BLaER1 (cell line): ENCODE measurements around the gene IQGAP1.
A peak's percentile ranks its signal among the peaks of the same experiment; 100 is the strongest.
"Not testable (repeated sequence)": the region's sequence is repeated elsewhere in the genome, so short reads cannot be mapped to it uniquely, and the experiment has no call there.

Source experiments
- H3K27ac ChIP-seq: shearing (Covaris generic); formaldehyde crosslinking; 2 replicates; pipeline ENCODE4 v1.8.1; 2022
- H3K27me3 ChIP-seq: shearing (Covaris generic); formaldehyde crosslinking; 2 replicates; pipeline ENCODE4 v1.8.1; 2022
- H3K36me3 ChIP-seq: shearing (Covaris generic); formaldehyde crosslinking; 2 replicates; pipeline ENCODE4 v1.8.1; 2022
- H3K4me1 ChIP-seq: shearing (Covaris generic); formaldehyde crosslinking; 2 replicates; pipeline ENCODE4 v1.8.1; 2022
- H3K4me2 ChIP-seq: shearing (Covaris generic); formaldehyde crosslinking; 2 replicates; pipeline ENCODE4 v1.8.1; 2022
- H3K4me3 ChIP-seq: shearing (Covaris generic); formaldehyde crosslinking; 2 replicates; pipeline ENCODE4 v1.8.1; 2022
- H3K9ac ChIP-seq: shearing (Covaris generic); formaldehyde crosslinking; 2 replicates; pipeline ENCODE4 v1.8.1; 2022
- H3K9me3 ChIP-seq: shearing (Covaris generic); formaldehyde crosslinking; 2 replicates; pipeline ENCODE4 v1.8.1; 2022
- H4K20me1 ChIP-seq: shearing (Covaris generic); formaldehyde crosslinking; 2 replicates; pipeline ENCODE4 v1.8.1; 2022
- Cebpa-rat ChIP-seq: shearing (Covaris generic); IDR thresholded peaks from 2 replicates; pipeline ENCODE4 v1.8.1; 2022

IQGAP1 gene

GRCh38 chr15:90387534-90388461 lies at the start of gene IQGAP1:
TSS of gene IQGAP1 (plus strand) at chr15:90388242. CDS start at chr15:90388342, 100 bp downstream.
- Histone ChIP-seq H3K9me3 (no peaks in the 10 kb centered on the region), H3K4me1 (peaks cover 51% of the 10 kb centered on the region), H3K27me3 (no peaks in the 10 kb centered on the region), H3K4me2 (peak within 1 kb of the TSS; percentile 86), H3K36me3 (peaks cover 24% of the 10 kb centered on the region), H3K9ac (peak within 1 kb of the TSS; percentile 89), H4K20me1 (peaks cover 32% of the 10 kb centered on the region), H3K27ac (peak within 1 kb of the TSS; percentile 90), H3K4me3 (peak within 1 kb of the TSS; percentile 90)
- no peak for TF ChIP-seq Cebpa-rat

- Histone ChIP-seq H3K4me1 (peaks cover 30% of the 10 kb centered on the region), H3K36me3 (no peaks in the 10 kb centered on the region), H4K20me1 (no peaks in the 10 kb centered on the region), H3K27ac (no peak overlapping the region), H3K4me2 (no peak overlapping the region), H3K27me3 (no peaks in the 10 kb centered on the region), H3K9ac (no peak overlapping the region), H3K4me3 (no peak overlapping the region), H3K9me3 (no peaks in the 10 kb centered on the region)
- no peak for TF ChIP-seq Cebpa-rat
Measured at GRCh38 chr15:90338532-90338931, 49.5 kb upstream of the IQGAP1 start.

- Histone ChIP-seq H4K20me1 (no peaks in the 10 kb centered on the region), H3K27me3 (no peaks in the 10 kb centered on the region), H3K4me3 (no peak overlapping the region), H3K9me3 (no peaks in the 10 kb centered on the region), H3K4me2 (no peak overlapping the region), H3K27ac (no peak overlapping the region), H3K36me3 (no peaks in the 10 kb centered on the region), H3K4me1 (peaks cover 31% of the 10 kb centered on the region), H3K9ac (no peak overlapping the region)
- TF ChIP-seq Cebpa-rat: no peak
Measured at GRCh38 chr15:90340345-90340744, 47.7 kb upstream of the IQGAP1 start.

GRCh38 chr15:90343302-90343790 lies 44.7 kb upstream of the IQGAP1 start:
- H3K4me3 ChIP-seq: no peak overlapping the region
- H4K20me1 ChIP-seq: no peaks in the 10 kb centered on the region
- H3K9me3 ChIP-seq: no peaks in the 10 kb centered on the region
- peaks cover 20% of the 10 kb centered on the region for H3K4me1 ChIP-seq
- H3K36me3 ChIP-seq: no peaks in the 10 kb centered on the region
- no peak for TF ChIP-seq Cebpa-rat
- H3K9ac ChIP-seq: no peak overlapping the region
- no peaks in the 10 kb centered on the region for H3K27me3 ChIP-seq
- 0 out of 2 replicates have a peak overlapping the region, but pooled peaks have one; percentile 6 for H3K4me2 ChIP-seq
- no peak overlapping the region for H3K27ac ChIP-seq

GRCh38 chr15:90344662-90345061 lies 43.4 kb upstream of the IQGAP1 start:
- no peaks in the 10 kb centered on the region for H4K20me1 ChIP-seq
- H3K27me3 ChIP-seq: no peaks in the 10 kb centered on the region
- H3K27ac ChIP-seq: no peak overlapping the region
- H3K4me3 ChIP-seq: no peak overlapping the region
- H3K4me1 ChIP-seq: peaks cover 20% of the 10 kb centered on the region
- H3K4me2 ChIP-seq: no peak overlapping the region
- H3K9me3 ChIP-seq: no peaks in the 10 kb centered on the region
- TF ChIP-seq Cebpa-rat: no peak
- H3K9ac ChIP-seq: no peak overlapping the region
- H3K36me3 ChIP-seq: no peaks in the 10 kb centered on the region

- Histone ChIP-seq H3K9me3 (no peaks in the 10 kb centered on the region), H3K4me2 (no peak overlapping the region), H4K20me1 (no peaks in the 10 kb centered on the region), H3K36me3 (no peaks in the 10 kb centered on the region), H3K27ac (no peak overlapping the region), H3K4me3 (no peak overlapping the region), H3K4me1 (peaks cover 20% of the 10 kb centered on the region), H3K27me3 (no peaks in the 10 kb centered on the region), H3K9ac (no peak overlapping the region)
- TF ChIP-seq Cebpa-rat: no peak
Measured at GRCh38 chr15:90345857-90346256, 42.2 kb upstream of the IQGAP1 start.

GRCh38 chr15:90347431-90348065 lies 40.5 kb upstream of the IQGAP1 start:
- not testable (repeated sequence) for H3K4me3 ChIP-seq, H3K4me2 ChIP-seq, H3K27me3 ChIP-seq, H3K36me3 ChIP-seq, H4K20me1 ChIP-seq, H3K9ac ChIP-seq, H3K27ac ChIP-seq, H3K9me3 ChIP-seq
- peaks cover 17% of the 10 kb centered on the region for H3K4me1 ChIP-seq

- no peaks in the 10 kb centered on the region for H3K9me3 ChIP-seq
- H3K4me3 ChIP-seq: no peak overlapping the region
- no peak overlapping the region for H3K27ac ChIP-seq
- no peaks in the 10 kb centered on the region for H3K27me3 ChIP-seq
- H3K36me3 ChIP-seq: no peaks in the 10 kb centered on the region
- H3K4me1 ChIP-seq: peaks cover 14% of the 10 kb centered on the region
- no peak overlapping the region for H3K4me2 ChIP-seq
- TF ChIP-seq Cebpa-rat: no peak
- no peaks in the 10 kb centered on the region for H4K20me1 ChIP-seq
- H3K9ac ChIP-seq: no peak overlapping the region
Measured at GRCh38 chr15:90348456-90348855, 39.6 kb upstream of the IQGAP1 start.

GRCh38 chr15:90349072-90349471 lies 39.0 kb upstream of the IQGAP1 start:
- no peaks in the 10 kb centered on the region for H3K36me3 ChIP-seq
- H3K4me2 ChIP-seq: no peak overlapping the region
- peaks cover 12% of the 10 kb centered on the region for H3K4me1 ChIP-seq
- H3K27me3 ChIP-seq: no peaks in the 10 kb centered on the region
- no peaks in the 10 kb centered on the region for H4K20me1 ChIP-seq
- no peak overlapping the region for H3K27ac ChIP-seq
- H3K9ac ChIP-seq: no peak overlapping the region
- no peak overlapping the region for H3K4me3 ChIP-seq
- no peak for TF ChIP-seq Cebpa-rat
- no peaks in the 10 kb centered on the region for H3K9me3 ChIP-seq

GRCh38 chr15:90349821-90350220 lies 38.2 kb upstream of the IQGAP1 start:
- Histone ChIP-seq H3K4me2 (no peak overlapping the region), H3K9ac (no peak overlapping the region), H3K27ac (no peak overlapping the region), H3K36me3 (no peaks in the 10 kb centered on the region), H3K4me1 (peaks cover 12% of the 10 kb centered on the region), H4K20me1 (no peaks in the 10 kb centered on the region), H3K27me3 (no peaks in the 10 kb centered on the region), H3K9me3 (no peaks in the 10 kb centered on the region), H3K4me3 (no peak overlapping the region)
- no peak for TF ChIP-seq Cebpa-rat
